Tibial nerve (tissue), 4 donors: ENCODE data around the gene C12orf43.

Source experiments
- CTCF ChIP-seq, 5 experiments: fragments of 200-600 bp in 3 of 5; fragments of 450-650 bp in 2 of 5; sonication (generic) in 3 of 5; IDR thresholded peaks; one replicate each; pipeline ENCODE4 v1.5.1; 2016 to 2019; ENCODE audit warnings: antibody characterized with exemption in 5 of 5, mild to moderate bottlenecking in 3 of 5, moderate library complexity in 2 of 5
- EP300 ChIP-seq, 2 donors: sonication (generic); formaldehyde crosslinking; IDR thresholded peaks; one replicate each; pipeline ENCODE4 v1.6.1; 2017; ENCODE audit warnings: antibody characterized with exemption in 2 of 2, mild to moderate bottlenecking in 1 of 2
- POLR2A ChIP-seq, 2 donors: fragments of 450-650 bp; IDR thresholded peaks; one replicate each; pipeline ENCODE4 v1.6.1; 2017; ENCODE audit warnings: antibody characterized with exemption in 2 of 2, mild to moderate bottlenecking in 2 of 2, moderate library complexity in 2 of 2

GRCh38 chr12:121008347-121009098, 7.8 kb downstream of the C12orf43 start:
- TF ChIP-seq CTCF (IDR thresholded peaks at IDR 0.05) (no peak), POLR2A (IDR thresholded peaks at IDR 0.05) (no peak), EP300 (IDR thresholded peaks at IDR 0.05) (no peak)
